ENCODE results near the gene TBC1D22A.

DNA sequence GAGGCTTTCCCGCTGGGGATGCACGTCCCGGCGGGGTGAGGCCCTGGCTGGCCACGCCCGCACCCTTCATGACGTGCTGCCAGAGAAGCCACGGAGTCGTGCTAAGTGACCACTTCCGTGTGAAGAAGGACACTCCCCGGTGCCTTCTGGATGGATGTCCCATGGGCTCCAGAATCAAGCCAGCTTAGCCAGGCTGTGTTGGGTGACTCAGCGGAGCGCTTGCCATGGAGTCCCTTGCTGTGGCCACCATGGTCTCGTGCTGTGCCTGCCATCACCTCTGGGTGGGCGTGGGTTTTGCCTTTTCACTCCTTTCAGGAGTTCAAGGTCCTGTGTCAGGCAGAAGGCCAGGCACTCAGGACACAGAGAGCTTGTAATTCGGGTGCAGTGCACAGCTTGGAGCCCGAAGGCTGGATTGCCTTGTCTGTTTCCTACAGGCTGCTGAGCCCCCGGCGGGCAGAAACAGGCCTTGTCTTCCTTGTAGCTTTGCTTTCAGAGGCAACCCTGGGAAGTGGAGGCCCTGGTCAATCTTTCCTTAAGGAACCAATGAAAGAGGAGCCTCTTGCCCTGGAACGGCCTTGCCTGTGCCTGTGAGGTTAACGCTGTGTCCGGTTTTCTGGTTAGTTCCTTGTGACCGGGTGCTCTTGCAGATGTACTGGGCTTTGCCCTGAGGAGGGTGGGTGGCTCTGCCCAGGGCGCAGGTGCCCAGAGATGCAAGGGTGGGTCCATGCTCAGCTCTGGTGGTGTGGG, 268.6 kb downstream of the TBC1D22A start:
- TF ChIP-seq RBBP5 (conservative IDR thresholded peaks at IDR 0.05) (no peak), POLR2AphosphoS5 (IDR thresholded peaks at IDR 0.05; ENCODE audit: low read length) (no peak), POLR2A (IDR thresholded peaks at IDR 0.05; ENCODE audit: low read depth, low read length) (no peak)
- TF ChIP-seq, protein P1, sequence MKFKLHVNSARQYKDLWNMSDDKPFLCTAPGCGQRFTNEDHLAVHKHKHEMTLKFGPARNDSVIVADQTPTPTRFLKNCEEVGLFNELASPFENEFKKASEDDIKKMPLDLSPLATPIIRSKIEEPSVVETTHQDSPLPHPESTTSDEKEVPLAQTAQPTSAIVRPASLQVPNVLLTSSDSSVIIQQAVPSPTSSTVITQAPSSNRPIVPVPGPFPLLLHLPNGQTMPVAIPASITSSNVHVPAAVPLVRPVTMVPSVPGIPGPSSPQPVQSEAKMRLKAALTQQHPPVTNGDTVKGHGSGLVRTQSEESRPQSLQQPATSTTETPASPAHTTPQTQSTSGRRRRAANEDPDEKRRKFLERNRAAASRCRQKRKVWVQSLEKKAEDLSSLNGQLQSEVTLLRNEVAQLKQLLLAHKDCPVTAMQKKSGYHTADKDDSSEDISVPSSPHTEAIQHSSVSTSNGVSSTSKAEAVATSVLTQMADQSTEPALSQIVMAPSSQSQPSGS (IDR thresholded peaks at IDR 0.05; ENCODE audit: low read length): no peak
- TF ChIP-seq, protein P2, sequence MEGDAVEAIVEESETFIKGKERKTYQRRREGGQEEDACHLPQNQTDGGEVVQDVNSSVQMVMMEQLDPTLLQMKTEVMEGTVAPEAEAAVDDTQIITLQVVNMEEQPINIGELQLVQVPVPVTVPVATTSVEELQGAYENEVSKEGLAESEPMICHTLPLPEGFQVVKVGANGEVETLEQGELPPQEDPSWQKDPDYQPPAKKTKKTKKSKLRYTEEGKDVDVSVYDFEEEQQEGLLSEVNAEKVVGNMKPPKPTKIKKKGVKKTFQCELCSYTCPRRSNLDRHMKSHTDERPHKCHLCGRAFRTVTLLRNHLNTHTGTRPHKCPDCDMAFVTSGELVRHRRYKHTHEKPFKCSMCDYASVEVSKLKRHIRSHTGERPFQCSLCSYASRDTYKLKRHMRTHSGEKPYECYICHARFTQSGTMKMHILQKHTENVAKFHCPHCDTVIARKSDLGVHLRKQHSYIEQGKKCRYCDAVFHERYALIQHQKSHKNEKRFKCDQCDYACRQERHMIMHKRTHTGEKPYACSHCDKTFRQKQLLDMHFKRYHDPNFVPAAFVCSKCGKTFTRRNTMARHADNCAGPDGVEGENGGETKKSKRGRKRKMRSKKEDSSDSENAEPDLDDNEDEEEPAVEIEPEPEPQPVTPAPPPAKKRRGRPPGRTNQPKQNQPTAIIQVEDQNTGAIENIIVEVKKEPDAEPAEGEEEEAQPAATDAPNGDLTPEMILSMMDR (IDR thresholded peaks at IDR 0.05 in 2 of 3, conservative IDR thresholded peaks at IDR 0.05 in 1 of 3; ENCODE audit: control insufficient read depth in 2 of 3, extremely low read depth in 1 of 3, insufficient read depth in 1 of 3, low read depth in 3 of 3, low read length in 3 of 3): no peak

Measured in GM12878 (cell line).